ENCODE results near the gene SPC24.
A peak's percentile ranks its signal among the peaks of the same experiment; 100 is the strongest.

SPC24 gene, protein sequence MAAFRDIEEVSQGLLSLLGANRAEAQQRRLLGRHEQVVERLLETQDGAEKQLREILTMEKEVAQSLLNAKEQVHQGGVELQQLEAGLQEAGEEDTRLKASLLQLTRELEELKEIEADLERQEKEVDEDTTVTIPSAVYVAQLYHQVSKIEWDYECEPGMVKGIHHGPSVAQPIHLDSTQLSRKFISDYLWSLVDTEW

DNA sequence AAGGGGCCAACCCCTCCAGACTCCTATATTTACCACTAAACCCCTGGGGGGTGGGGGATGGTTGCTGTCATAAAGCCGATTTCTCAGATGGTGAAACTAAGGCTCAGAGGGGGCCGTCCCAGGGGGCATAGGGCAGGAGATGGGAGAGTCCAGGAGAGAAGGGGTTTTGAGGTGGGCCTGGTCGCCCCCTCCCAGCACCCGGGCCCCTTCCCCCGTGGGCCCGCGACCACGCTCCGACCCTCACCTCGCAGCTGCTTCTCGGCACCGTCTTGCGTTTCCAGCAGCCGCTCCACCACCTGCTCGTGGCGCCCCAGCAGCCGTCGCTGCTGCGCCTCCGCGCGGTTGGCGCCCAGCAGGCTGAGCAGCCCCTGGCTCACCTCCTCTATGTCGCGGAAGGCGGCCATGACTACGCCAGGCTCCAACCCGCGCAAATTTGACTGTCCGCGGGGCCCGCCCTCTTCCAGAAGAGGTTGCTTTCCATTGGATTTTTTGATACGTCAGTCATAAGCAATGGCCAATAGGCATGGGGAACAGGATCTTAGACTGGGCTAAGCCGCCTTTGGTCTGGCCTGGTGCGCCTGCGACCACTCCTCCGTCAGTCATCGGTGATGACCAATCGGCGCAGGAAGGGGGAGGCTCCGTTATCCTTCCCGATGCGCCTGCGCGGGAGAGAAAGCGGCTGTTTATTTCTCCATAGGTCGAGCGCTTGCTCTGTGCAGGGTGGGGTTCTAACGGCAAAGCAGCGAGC, at the start of gene SPC24:
Gene SPC24, minus strand, starts transcription at position 410 of the 748 bp plus-strand sequence. Its CDS starts 6 bp downstream, at position 404.
- peak; percentile 99 for DNase-seq (ENCODE audit: low spot score)

DNA sequence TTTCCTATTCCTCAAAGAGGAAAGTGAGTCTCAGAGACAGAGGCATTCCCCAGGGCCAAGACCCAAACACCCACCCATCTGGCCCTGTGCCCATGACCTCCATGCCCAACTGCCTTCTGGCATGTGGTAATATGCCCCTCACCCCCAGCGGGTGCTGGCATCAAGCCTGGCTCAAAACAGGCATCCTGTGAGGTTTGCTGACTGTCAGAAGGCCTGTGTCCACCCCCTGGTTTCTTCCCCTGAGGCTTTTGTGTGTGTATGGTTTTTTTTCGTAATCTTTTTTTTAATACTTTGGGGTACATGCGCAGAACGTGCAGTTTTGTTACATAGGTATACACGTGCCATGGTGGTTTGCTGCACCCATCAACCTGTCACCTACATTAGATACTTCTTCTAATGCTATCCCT, 49.4 kb upstream of the SPC24 start:
- no peak for DNase-seq (ENCODE audit: low spot score)

DNA sequence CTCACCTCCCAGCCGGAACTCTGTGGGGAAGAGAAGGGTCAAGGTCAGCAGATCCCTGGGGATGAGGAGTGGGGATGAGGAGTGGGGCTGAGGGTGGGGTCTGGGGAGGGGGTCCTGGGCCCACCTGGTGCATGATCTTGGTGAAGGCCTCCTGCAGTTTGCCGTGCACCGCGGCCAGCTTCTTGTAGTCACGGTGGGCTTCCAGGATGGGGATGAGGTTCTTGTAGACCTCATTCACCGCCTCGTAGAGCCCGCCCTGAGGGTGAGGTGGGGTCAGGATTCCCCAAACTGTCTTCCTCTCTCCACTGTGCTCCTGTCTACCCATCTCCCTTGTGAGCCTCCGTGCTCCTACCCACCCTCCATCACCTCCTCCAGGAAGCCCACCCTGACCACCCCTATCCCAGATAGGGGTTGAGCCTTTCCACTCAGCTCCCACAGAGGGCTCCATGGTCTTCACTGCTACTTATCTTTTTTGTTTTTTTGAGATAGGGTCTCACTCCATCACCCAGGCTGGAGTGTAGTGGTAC, 48.6 kb upstream of the SPC24 start:
- no peak for DNase-seq (ENCODE audit: low spot score)

- peak; percentile 91 for DNase-seq (ENCODE audit: low spot score)
Observed at GRCh38 chr19:11203194-11204075, 47.9 kb upstream of the SPC24 start.

GRCh38 chr19:11202488-11203193, 47.1 kb upstream of the SPC24 start:
- DNase-seq (ENCODE audit: low spot score) = no peak

- no peak for DNase-seq (ENCODE audit: low spot score)
Observed at GRCh38 chr19:11201791-11202190, 46.2 kb upstream of the SPC24 start.

DNA sequence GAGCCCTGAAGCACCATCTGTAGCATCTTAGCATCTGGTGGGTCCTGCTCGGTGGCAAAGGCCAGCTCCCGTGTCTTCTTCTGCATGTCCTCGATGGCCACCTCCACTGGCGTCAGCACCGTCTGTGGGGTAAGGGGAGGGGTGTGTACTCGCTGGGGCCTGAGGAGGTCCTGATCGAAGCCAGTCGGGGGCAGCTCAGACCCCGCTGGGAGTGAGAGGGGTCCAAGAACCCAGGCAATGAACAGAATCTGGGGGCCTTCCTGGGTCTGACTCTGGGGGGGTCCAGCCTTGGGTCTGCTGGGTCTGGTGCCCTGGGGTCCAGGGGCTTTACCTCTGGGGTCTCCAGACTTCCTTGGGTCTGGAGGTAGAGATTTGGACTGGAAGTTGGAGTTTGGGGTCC, 45.3 kb upstream of the SPC24 start:
- no peak for DNase-seq (ENCODE audit: low spot score)

GRCh38 chr19:11200015-11200574, 44.5 kb upstream of the SPC24 start:
- DNase-seq (ENCODE audit: low spot score) = no peak

DNA sequence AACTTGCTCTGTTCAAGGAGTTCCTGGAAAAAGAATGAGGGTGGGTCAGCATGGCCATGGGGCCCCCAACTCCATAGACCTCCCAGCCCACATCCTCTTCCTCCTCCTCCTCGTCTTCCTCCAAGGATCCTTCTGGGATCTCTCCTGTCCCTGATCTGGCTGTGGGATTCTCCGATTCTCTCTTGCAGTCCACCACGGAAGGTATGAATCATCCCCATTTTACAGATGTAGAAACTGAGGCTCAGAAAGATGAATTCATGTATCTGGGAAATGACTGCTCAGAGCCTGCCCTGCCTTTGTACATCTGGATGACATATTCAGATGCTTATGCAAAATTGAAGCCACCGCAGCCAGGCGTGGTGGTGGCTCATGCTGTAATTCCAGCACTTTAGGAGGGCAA, 43.9 kb upstream of the SPC24 start:
- no peak for DNase-seq (ENCODE audit: low spot score)

- no peak for DNase-seq (ENCODE audit: low spot score)
Observed at GRCh38 chr19:11198769-11199424, 43.3 kb upstream of the SPC24 start.

DNA sequence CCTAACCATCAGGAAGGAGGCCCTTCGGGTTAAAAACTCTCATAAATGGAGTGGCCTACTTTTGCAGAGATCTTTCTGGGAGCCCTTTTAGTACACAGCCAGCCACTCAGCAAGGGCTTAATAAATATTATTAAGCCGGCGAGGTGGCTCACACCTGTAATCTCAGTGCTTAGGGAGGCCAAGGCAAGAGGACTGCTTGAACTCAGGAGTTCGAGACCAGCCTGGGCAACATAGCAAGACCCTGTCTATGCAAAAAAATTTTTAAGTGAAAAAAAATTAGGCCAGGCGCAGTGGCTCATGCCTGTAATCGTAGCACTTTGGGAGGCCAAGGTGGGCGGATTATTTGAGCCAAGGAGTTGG, 42.6 kb upstream of the SPC24 start:
- no peak for DNase-seq (ENCODE audit: low spot score)

- DNase-seq (ENCODE audit: low spot score) = peak; percentile 98
Observed at GRCh38 chr19:11197291-11198174, 42.0 kb upstream of the SPC24 start, which contains the start of gene KANK2. KANK2 (minus strand) TSS chr19:11197545; CDS start chr19:11194511, 3,034 bp downstream.

- peak; percentile 85 for DNase-seq (ENCODE audit: low spot score)
Observed at GRCh38 chr19:11196406-11197287, 41.1 kb upstream of the SPC24 start.

- DNase-seq (ENCODE audit: low spot score) = no peak
Observed at GRCh38 chr19:11195681-11196080, 40.1 kb upstream of the SPC24 start.

- no peak for DNase-seq (ENCODE audit: low spot score)
Observed at GRCh38 chr19:11194656-11195558, 39.3 kb upstream of the SPC24 start.

- no peak for DNase-seq (ENCODE audit: low spot score)
Observed at GRCh38 chr19:11194173-11194572, 38.6 kb upstream of the SPC24 start.

Measured in AG20443 (cell line).